ENCODE measurements around the gene WDR86.

The WDR86 gene

GRCh38 chr7:151345576-151346469, 64.0 kb downstream of the WDR86 start:
- DNase-seq = no peak

DNA sequence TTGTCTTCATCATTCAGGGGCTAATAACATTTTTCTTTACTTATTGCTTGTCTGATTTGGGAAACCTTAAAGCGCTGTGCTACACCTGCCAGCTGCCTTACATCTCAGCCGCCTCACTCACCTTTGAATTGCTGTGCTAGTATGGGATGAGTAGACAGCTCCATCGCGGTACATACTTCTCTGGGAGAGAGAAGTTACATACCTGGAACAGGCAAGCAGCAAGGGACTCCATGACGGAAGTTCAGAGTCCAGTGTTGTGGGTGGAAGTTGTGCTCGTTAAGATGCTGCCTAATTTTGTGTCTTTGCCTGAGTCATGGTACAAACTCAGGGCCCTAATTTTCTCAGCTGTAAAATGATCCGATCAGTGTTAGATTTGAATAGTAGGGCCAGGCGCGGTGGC, 66.3 kb downstream of the WDR86 start:
- DNase-seq = no peak

DNA sequence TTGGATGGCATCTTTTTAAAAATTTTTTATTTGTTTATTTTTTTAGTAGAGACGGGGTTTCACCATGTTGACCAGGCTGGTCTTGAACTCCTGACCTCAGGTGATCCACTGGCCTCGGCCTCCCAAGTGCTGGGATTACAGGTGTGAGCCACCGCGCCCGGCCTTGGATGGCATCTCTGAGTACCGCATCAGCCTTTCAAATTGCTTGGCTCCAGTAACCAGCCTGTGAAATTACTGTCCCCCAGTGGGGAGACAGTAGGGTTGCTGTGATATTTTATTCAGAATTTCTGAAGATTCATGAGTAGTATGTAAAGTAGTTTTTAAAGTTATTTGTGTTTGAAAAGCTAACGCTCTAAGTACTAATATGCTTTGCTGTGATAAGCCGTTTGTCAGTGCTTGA, 67.0 kb downstream of the WDR86 start:
- DNase-seq = no peak

DNA sequence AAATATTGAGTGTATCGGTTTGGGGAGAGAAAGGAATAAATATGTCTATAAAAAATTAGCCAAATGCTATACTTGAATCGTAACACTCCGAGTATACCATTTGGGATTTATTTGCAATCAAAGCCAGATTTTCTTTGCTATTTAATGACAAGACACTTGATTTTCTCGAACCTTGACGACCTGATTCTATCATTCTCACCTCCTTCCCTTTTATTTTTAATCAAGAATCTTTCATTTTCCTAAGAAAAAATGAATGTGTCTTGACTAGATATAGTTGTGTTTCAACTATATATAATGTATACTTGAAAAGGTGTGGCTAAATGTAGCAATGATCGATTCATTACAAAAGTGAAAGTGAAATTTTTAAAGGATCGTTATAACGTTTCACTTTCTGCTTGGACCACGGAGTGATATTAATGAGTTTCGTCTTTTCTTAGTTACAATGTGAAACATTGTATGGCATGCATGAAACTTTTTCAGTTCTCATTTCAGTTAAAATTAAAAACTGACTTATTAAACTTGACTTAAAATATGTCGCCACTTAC, 67.7 kb downstream of the WDR86 start:
- DNase-seq = no peak

- DNase-seq = peak; percentile 86
These were observed 68.3 kb downstream of the WDR86 start, which contains the start of gene NUB1 for GRCh38 chr7:151341357-151342101. Gene NUB1 (plus strand): TSS chr7:151341812. CDS start chr7:151345350, 3,538 bp downstream.

DNA sequence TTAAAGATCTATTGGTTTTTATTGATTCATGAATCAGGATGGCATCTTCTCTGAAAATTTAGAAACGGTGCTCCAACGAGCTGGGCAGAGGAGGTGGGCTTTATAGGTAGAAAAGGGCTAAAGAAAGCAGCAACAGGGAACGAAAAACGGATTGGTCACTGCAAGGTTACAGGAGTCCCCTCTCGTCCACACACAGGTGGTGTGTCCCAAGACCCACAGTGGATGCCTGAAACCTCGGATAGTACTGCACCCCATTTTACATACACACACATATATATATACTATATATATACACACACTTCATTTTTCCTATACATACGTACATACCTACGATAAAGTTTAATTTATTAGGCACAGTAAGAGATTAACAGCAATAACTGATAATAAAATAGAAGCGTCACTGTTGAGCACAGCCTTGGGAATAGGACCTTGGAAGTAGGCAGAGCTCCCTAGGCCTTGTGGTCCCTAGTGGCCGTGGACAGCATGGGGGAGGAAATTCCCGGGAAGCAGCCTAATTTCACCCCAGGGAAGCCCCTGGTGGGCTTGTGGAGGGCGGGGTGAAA, 69.0 kb downstream of the WDR86 start:
- DNase-seq = no peak

GRCh38 chr7:151339651-151340382, 70.0 kb downstream of the WDR86 start:
- DNase-seq = no peak

GRCh38 chr7:151338809-151339208, 71.0 kb downstream of the WDR86 start:
- DNase-seq = no peak

DNA sequence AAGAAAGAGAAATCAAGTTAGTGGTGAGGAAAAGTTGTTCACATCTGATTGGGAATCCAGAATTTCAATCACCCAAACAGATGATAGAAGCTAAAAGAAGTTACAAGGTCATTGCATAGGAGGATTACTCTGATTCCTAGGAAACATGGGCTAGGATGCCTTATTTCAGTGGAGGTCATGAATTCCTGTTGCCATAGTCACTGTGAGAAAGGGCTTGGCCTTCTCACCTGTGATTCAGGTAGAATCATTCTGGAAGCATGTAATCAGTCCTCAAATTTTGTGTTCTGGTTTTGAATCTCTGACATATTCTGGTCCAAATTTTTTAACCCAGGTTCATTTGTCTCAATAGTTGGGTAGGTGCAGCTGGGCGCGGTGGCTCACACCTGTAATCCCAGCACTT, 72.5 kb downstream of the WDR86 start:
- no peak for DNase-seq

- DNase-seq = no peak
These were observed 73.7 kb downstream of the WDR86 start for GRCh38 chr7:151336027-151336708.

DNA sequence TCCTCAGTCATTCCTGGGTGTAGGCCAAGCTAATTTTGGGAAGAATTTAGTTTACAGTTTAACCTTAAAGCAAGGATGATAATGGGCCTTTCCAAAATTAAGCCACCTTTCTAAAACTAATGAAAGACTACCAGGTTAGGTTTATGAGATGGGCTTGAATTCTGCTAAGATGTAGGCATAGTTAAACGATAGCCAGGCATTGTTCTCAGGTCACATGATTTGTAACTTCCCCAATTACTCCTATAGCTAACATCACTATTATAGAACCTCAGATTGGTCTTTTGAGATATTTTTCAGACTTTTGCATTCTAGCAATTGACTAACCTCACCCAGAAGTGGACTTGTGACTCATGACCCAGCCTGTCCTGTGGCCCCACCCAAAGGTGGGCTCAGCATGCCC, 75.2 kb downstream of the WDR86 start:
- no peak for DNase-seq
